SK-N-SH (cell line): ENCODE results near the gene UBE2E2.

ENCODE experiments used
- ELF1 ChIP-seq: IDR thresholded peaks from 2 replicates; pipeline ENCODE4 v1.4.0; 2012
- EZH2phosphoT487 ChIP-seq: fragments of 200-600 bp; sonication (generic); IDR thresholded peaks from 2 replicates; pipeline ENCODE4 v1.6.1; 2017; ENCODE audit warnings: low read depth, mixed run types, mild to moderate bottlenecking, antibody characterized with exemption, moderate library complexity, borderline replicate concordance
- GATA2 ChIP-seq: sonication (generic); formaldehyde crosslinking; IDR thresholded peaks from 2 replicates; pipeline ENCODE4 v1.5.0; 2020; ENCODE audit warnings: mild to moderate bottlenecking, missing genetic modification reagents
- POLR2AphosphoS5 ChIP-seq: IDR thresholded peaks from 2 replicates; pipeline ENCODE4 v1.6.1; 2012; ENCODE audit warnings: low read depth, low read length
- RCOR1 ChIP-seq: fragments of 150-350 bp; IDR thresholded peaks from 2 replicates; pipeline ENCODE4 v1.6.1; 2017; ENCODE audit warnings: antibody characterized with exemption, low read length
- SIN3A ChIP-seq: IDR thresholded peaks from 2 replicates; pipeline ENCODE4 v1.6.1; 2012; ENCODE audit warnings: low read depth, mild to moderate bottlenecking, low read length, moderate library complexity, borderline replicate concordance
- TAF1 ChIP-seq: IDR thresholded peaks from 2 replicates; pipeline ENCODE4 v1.6.1; 2012; ENCODE audit warnings: low read depth, mild to moderate bottlenecking, low read length, moderate library complexity, borderline replicate concordance
- TF ChIP-seq, protein P1 (sequence below): IDR thresholded peaks from 2 replicates; pipeline ENCODE4 v1.6.1; 2012; ENCODE audit warnings: mild to moderate bottlenecking, low read depth, low read length, moderate library complexity
- TF ChIP-seq, protein P2 (sequence below): IDR thresholded peaks from 2 replicates; pipeline ENCODE4 v1.4.0; 2012; ENCODE audit warnings: low read depth
- TF ChIP-seq, protein P3 (sequence below): fragments of 200-600 bp; sonication (generic); IDR thresholded peaks from 2 replicates; pipeline ENCODE4 v1.6.1; 2017; ENCODE audit warnings: antibody characterized with exemption, mild to moderate bottlenecking, moderate library complexity
- TF ChIP-seq, protein P4 (sequence below): IDR thresholded peaks from 2 replicates; pipeline ENCODE4; 2012
- TF ChIP-seq, protein P5 (sequence below): IDR thresholded peaks from 2 replicates; pipeline ENCODE4 v1.4.0; 2012; ENCODE audit warnings: low read depth, borderline replicate concordance

DNA sequence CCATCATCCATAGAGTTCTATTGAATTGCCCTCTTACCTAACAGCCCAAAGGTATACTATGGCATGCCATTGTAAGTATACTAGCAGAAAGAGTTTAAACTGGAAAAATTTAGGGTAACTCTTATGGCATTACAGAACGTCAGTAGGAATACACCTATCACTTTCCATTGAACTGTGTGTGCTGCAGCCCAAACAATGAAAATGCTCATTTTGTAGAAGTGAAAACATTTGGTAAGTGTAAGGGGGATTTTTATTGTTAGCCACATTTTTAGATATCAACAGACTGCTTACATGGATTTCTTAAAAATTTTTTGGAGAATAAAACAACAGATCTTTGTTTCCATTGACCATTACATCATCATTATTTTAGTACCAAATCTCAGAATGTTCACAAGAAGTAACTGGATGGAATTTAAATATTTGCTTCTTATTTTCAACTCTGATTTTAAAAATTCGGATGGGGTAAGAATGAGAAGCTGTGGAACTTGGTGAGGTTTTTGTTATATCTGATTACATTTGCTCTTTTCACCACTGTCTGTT, 245.9 kb downstream of the UBE2E2 start:
- TF ChIP-seq, protein P1, sequence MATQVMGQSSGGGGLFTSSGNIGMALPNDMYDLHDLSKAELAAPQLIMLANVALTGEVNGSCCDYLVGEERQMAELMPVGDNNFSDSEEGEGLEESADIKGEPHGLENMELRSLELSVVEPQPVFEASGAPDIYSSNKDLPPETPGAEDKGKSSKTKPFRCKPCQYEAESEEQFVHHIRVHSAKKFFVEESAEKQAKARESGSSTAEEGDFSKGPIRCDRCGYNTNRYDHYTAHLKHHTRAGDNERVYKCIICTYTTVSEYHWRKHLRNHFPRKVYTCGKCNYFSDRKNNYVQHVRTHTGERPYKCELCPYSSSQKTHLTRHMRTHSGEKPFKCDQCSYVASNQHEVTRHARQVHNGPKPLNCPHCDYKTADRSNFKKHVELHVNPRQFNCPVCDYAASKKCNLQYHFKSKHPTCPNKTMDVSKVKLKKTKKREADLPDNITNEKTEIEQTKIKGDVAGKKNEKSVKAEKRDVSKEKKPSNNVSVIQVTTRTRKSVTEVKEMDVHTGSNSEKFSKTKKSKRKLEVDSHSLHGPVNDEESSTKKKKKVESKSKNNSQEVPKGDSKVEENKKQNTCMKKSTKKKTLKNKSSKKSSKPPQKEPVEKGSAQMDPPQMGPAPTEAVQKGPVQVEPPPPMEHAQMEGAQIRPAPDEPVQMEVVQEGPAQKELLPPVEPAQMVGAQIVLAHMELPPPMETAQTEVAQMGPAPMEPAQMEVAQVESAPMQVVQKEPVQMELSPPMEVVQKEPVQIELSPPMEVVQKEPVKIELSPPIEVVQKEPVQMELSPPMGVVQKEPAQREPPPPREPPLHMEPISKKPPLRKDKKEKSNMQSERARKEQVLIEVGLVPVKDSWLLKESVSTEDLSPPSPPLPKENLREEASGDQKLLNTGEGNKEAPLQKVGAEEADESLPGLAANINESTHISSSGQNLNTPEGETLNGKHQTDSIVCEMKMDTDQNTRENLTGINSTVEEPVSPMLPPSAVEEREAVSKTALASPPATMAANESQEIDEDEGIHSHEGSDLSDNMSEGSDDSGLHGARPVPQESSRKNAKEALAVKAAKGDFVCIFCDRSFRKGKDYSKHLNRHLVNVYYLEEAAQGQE, result no peak
- no peak for TF ChIP-seq GATA2
- TF ChIP-seq, protein P2, sequence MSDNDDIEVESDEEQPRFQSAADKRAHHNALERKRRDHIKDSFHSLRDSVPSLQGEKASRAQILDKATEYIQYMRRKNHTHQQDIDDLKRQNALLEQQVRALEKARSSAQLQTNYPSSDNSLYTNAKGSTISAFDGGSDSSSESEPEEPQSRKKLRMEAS, result no peak
- TF ChIP-seq, protein P3, sequence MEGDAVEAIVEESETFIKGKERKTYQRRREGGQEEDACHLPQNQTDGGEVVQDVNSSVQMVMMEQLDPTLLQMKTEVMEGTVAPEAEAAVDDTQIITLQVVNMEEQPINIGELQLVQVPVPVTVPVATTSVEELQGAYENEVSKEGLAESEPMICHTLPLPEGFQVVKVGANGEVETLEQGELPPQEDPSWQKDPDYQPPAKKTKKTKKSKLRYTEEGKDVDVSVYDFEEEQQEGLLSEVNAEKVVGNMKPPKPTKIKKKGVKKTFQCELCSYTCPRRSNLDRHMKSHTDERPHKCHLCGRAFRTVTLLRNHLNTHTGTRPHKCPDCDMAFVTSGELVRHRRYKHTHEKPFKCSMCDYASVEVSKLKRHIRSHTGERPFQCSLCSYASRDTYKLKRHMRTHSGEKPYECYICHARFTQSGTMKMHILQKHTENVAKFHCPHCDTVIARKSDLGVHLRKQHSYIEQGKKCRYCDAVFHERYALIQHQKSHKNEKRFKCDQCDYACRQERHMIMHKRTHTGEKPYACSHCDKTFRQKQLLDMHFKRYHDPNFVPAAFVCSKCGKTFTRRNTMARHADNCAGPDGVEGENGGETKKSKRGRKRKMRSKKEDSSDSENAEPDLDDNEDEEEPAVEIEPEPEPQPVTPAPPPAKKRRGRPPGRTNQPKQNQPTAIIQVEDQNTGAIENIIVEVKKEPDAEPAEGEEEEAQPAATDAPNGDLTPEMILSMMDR, result no peak
- TF ChIP-seq RCOR1, result no peak
- no peak for TF ChIP-seq TAF1
- no peak for TF ChIP-seq ELF1
- no peak for TF ChIP-seq POLR2AphosphoS5
- TF ChIP-seq EZH2phosphoT487, result no peak
- TF ChIP-seq, protein P4, sequence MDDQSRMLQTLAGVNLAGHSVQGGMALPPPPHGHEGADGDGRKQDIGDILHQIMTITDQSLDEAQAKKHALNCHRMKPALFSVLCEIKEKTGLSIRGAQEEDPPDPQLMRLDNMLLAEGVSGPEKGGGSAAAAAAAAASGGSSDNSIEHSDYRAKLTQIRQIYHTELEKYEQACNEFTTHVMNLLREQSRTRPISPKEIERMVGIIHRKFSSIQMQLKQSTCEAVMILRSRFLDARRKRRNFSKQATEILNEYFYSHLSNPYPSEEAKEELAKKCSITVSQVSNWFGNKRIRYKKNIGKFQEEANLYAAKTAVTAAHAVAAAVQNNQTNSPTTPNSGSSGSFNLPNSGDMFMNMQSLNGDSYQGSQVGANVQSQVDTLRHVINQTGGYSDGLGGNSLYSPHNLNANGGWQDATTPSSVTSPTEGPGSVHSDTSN, result no peak
- TF ChIP-seq SIN3A, result no peak
- TF ChIP-seq, protein P5, sequence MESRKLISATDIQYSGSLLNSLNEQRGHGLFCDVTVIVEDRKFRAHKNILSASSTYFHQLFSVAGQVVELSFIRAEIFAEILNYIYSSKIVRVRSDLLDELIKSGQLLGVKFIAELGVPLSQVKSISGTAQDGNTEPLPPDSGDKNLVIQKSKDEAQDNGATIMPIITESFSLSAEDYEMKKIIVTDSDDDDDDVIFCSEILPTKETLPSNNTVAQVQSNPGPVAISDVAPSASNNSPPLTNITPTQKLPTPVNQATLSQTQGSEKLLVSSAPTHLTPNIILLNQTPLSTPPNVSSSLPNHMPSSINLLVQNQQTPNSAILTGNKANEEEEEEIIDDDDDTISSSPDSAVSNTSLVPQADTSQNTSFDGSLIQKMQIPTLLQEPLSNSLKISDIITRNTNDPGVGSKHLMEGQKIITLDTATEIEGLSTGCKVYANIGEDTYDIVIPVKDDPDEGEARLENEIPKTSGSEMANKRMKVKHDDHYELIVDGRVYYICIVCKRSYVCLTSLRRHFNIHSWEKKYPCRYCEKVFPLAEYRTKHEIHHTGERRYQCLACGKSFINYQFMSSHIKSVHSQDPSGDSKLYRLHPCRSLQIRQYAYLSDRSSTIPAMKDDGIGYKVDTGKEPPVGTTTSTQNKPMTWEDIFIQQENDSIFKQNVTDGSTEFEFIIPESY, result no peak
